ENCODE data around the gene CLEC19A.

Gene CLEC19A

DNA sequence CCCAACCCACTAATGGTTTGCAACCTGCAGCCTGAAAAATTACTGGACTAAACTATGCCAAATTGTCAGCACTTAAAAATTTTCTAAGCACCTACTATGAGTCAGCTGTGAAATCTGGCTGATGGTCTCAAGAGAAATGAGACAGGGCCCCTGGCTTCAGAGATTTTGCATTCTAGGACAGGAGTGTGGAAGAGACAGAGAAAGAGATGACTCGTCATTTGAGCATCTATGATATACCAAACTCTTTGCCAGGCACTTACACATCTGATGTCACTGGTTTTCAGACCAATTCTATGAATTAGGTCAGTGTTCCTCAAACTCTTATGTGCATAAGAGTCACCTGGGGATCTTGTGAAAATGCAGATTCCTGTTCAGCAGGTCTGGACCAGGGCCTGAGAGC lies 44.4 kb downstream of the CLEC19A start:
- no peak overlapping the region for H3K4me3 Mint-ChIP-seq
- H3K36me3 Mint-ChIP-seq (ENCODE audit: low read depth) = no peaks in the 10 kb centered on the region
- no peaks in the 10 kb centered on the region for H3K4me1 Mint-ChIP-seq (ENCODE audit: low read depth)
- no peak overlapping the region for H3K27ac Mint-ChIP-seq
- H3K9me3 Mint-ChIP-seq = peaks cover 3% of the 10 kb centered on the region
- H3K27me3 Mint-ChIP-seq = peaks cover 4% of the 10 kb centered on the region

DNA sequence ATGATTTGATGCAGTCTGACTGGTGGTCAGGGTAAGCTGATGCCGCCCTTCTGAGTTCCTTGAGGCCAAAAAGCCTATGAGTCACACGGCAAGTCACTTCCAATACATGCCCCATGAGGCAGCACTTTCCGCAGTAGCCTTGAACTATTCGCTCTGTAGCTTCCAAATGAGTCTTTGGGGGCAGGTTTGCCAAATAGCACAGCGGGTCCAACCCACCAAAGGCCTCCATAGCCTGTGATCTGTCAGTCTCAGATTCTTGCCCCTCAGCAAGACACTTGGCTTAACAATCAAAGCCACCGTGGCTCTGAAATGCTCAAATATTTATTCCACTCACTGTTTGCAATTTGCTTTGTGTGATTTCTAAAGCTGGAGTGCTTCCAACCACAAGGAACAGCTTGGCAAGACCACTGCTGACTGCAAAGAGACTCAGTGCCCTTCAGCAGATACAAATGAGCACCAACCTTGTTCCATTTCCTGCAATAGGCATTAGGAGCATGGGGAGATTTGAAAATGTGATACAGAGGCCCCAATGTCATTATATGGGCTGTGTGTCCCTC lies 45.4 kb downstream of the CLEC19A start:
- Mint-ChIP-seq H3K4me3 (no peak overlapping the region), H3K9me3 (peaks cover 3% of the 10 kb centered on the region), H3K27me3 (peaks cover 4% of the 10 kb centered on the region), H3K4me1 (ENCODE audit: low read depth) (no peaks in the 10 kb centered on the region), H3K27ac (no peak overlapping the region), H3K36me3 (ENCODE audit: low read depth) (no peaks in the 10 kb centered on the region)

DNA sequence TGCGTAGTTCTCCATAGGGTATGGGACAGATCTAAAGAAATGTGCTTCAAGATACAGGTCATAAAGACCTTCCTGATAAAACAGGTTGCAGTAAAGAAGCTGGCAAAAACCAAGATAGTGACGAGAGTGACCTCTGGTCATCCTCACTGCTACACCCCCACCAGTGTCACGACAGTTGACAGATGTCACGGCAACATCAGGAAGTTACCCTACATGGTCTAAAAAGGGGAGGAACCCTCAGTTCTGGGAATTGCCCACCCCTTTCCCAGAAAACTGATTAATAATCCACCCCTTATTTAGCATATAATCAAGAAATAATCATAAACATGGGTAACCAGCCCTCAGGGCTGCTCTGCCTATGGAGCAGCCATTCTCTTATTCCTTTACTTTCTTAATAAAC lies 46.3 kb downstream of the CLEC19A start:
- no peaks in the 10 kb centered on the region for H3K4me1 Mint-ChIP-seq (ENCODE audit: low read depth)
- peaks cover 6% of the 10 kb centered on the region for H3K9me3 Mint-ChIP-seq
- no peaks in the 10 kb centered on the region for H3K36me3 Mint-ChIP-seq (ENCODE audit: low read depth)
- H3K27me3 Mint-ChIP-seq = no peaks in the 10 kb centered on the region
- no peak overlapping the region for H3K4me3 Mint-ChIP-seq
- H3K27ac Mint-ChIP-seq = no peak overlapping the region

DNA sequence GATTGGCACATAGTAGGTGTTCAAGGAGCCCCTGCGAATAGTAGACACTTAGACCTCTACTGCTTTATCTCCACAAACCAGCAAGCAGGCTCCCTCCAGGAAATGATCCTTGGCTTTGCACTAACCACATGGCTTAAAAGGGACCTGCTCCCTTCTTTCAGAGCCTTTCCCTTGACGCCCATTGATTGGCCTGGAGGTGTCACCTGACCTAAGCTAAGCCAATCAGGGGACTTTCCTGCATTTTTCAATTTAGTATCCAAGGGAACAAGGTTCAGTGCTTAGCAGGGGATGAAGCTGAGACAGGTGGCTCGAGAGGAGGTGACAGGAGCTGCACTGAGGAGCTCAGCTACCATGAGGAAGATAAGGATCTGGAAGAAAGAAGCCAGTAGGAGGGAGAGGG lies 52.8 kb downstream of the CLEC19A start:
- H3K27ac Mint-ChIP-seq = no peak overlapping the region
- peaks cover 3% of the 10 kb centered on the region for H3K9me3 Mint-ChIP-seq

DNA sequence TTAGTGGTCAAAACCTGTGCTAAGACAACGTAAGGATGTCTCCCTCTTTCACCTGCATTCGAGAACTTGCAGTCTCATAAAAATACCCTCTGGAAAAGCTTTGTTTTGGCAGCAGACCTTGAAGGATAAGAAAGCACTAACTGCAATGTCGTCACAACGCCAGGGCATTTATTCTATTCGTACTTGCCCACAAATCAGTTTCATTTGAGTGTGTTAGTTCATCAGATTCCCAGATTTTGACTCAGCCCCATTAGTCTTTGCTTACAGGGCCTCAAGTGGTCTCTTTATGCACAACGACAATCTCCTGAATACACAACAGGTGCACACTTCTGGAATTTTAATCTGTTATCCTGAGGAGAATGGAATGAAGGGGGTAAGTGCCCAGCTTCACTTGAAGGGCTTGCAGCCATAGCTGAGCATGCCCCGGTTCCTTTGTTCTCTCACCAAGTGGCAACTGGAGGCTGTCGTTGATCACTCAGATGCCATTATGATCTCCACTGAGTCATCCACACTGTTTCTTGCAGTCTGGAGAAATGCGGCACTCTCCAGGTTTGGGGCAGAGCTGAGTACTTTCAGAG lies 58.8 kb downstream of the CLEC19A start:
- Mint-ChIP-seq H3K9me3 (no peaks in the 10 kb centered on the region), H3K27ac (no peak overlapping the region), H3K27me3 (peaks cover 16% of the 10 kb centered on the region), H3K4me1 (ENCODE audit: low read depth) (no peaks in the 10 kb centered on the region), H3K36me3 (ENCODE audit: low read depth) (no peaks in the 10 kb centered on the region), H3K4me3 (no peak overlapping the region)

More for the DNA sequence above, 52.8 kb downstream of the CLEC19A start:
- Mint-ChIP-seq H3K27me3 (peaks cover 3% of the 10 kb centered on the region), H3K4me3 (no peak overlapping the region), H3K36me3 (ENCODE audit: low read depth) (no peaks in the 10 kb centered on the region), H3K4me1 (ENCODE audit: low read depth) (no peaks in the 10 kb centered on the region)

DNA sequence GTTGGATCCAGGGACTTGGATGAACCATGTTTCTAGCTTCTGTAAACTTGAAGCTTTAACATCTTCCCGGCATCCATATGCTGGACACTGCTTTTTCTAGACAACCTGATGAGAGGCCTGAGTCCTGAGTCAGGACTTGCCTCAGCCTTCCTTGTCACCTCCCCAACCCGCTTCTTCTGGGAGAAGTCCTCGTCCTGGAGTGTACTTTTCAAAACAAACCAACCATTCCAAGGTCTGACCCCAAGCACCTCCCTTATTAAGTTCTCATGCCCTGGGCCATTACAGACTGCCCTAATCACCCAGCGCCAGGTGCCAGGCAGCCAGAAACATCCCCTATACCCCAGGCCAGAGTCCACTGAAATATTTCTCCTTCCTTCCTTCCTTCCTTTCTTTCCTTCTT lies 59.4 kb downstream of the CLEC19A start:
- Mint-ChIP-seq H3K4me3 (no peak overlapping the region), H3K4me1 (ENCODE audit: low read depth) (no peaks in the 10 kb centered on the region), H3K27ac (no peak overlapping the region), H3K36me3 (ENCODE audit: low read depth) (no peaks in the 10 kb centered on the region), H3K9me3 (no peaks in the 10 kb centered on the region), H3K27me3 (peaks cover 16% of the 10 kb centered on the region)

DNA sequence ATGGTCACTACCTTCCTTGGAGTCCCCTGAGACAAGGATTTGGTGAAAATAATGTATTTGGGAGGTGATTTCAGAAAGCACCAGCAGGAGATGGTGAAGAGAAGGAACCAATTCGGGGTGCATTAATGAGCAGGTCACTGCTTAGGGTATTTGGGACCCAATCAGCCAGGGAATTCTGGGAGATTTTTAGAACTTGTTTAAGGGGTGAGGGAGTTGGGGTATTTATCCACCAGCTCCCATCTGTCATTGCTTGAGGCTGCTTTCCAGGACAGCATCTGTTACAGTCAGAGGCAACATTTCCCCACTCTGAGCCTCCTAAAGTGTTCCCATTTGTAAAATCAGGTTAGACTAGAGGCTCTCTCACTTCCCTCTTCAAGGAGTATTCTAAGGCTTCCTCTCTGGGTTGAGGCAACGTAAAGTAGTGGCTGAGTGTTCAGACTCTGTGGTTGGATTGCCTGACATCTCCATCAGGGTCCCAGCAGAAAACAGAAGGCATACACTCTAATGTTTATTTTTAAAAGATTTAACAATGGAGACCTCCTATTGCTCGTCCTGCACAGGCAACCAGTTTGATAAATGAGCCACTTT lies 60.9 kb downstream of the CLEC19A start:
- H3K27ac Mint-ChIP-seq = no peak overlapping the region
- no peaks in the 10 kb centered on the region for H3K9me3 Mint-ChIP-seq
- no peaks in the 10 kb centered on the region for H3K4me1 Mint-ChIP-seq (ENCODE audit: low read depth)
- peaks cover 19% of the 10 kb centered on the region for H3K27me3 Mint-ChIP-seq
- no peaks in the 10 kb centered on the region for H3K36me3 Mint-ChIP-seq (ENCODE audit: low read depth)
- H3K4me3 Mint-ChIP-seq = no peak overlapping the region

DNA sequence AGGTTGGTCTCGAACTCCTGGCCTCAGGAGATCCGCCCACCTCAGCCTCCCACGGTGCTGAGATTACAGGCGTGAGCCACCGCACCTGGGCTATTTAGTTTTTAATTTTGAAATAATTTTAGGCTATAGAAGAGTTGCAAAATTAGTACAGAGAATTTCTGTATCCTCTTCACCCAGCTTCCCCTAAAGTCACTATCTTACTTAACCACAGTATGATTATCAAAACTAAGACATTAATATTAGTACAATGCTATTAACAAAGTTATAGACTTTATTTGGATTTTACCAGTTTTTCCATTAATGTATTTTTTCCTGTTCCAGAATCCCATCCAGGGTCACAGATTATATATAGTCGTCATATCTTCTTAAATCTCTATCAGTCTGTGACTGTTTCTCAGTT lies 62.6 kb downstream of the CLEC19A start:
- Mint-ChIP-seq H3K27me3 (peaks cover 16% of the 10 kb centered on the region), H3K36me3 (ENCODE audit: low read depth) (no peaks in the 10 kb centered on the region), H3K4me3 (no peak overlapping the region), H3K27ac (no peak overlapping the region), H3K4me1 (ENCODE audit: low read depth) (no peaks in the 10 kb centered on the region), H3K9me3 (no peaks in the 10 kb centered on the region)

DNA sequence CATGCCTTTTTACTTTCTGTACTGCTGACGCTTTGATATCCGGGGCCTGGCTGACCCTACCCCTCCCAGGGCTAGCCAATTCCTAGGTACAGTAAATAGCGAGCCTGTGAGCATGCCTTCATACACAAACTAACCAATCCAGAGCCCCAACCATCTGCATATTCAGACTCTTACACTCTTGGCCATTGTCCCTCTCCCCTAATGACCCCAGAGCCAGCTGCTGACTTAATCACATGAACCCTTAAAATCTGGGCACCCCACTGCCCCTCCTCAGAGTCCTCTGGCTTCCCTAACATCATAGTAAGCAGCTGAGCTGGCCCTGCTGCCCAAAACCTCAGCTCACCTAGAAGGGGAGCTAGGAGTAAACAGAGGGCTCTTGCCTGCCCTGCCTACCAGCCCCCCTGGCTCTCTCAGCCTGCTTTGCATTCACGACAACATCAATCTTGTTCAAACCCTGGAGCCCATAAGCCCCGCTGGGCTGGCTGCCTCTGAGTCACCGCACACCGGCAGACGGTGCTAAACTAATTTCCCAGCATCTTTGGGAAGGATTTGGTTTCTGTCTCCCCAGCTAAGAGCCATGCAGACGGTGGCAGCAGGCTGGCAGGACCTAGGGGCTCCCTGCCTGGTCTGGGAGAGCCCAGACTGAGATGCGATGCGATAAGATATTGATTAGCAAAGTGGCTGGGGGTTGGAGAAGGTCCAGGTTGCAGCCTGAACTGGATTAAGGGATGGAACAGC lies 63.2 kb downstream of the CLEC19A start:
- peaks cover 16% of the 10 kb centered on the region for H3K27me3 Mint-ChIP-seq
- no peak overlapping the region for H3K4me3 Mint-ChIP-seq
- no peaks in the 10 kb centered on the region for H3K4me1 Mint-ChIP-seq (ENCODE audit: low read depth)
- no peaks in the 10 kb centered on the region for H3K36me3 Mint-ChIP-seq (ENCODE audit: low read depth)
- no peaks in the 10 kb centered on the region for H3K9me3 Mint-ChIP-seq
- no peak overlapping the region for H3K27ac Mint-ChIP-seq

DNA sequence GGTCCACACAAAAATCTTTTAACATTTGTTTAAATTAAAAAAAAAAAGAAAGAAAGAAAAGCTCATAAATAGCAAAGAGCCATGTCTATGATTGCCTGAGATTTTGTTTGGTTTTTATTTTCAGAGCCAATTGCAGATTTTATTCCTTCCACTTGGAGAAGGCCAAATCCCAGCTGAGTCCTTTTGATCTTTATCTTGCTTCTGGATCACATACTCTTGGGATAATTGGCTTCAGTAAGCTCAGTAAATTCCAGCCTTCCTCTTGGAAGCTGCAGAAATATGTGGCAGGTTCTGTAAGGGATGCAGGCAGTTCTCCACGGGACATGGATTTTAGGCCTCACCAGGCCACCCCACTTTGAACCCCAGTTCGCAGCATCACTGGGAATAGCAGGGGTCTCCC lies 68.8 kb downstream of the CLEC19A start:
- Mint-ChIP-seq H3K27ac (no peak overlapping the region), H3K4me1 (ENCODE audit: low read depth) (no peaks in the 10 kb centered on the region), H3K9me3 (no peaks in the 10 kb centered on the region), H3K27me3 (peaks cover 3% of the 10 kb centered on the region), H3K4me3 (no peak overlapping the region), H3K36me3 (ENCODE audit: low read depth) (no peaks in the 10 kb centered on the region)

DNA sequence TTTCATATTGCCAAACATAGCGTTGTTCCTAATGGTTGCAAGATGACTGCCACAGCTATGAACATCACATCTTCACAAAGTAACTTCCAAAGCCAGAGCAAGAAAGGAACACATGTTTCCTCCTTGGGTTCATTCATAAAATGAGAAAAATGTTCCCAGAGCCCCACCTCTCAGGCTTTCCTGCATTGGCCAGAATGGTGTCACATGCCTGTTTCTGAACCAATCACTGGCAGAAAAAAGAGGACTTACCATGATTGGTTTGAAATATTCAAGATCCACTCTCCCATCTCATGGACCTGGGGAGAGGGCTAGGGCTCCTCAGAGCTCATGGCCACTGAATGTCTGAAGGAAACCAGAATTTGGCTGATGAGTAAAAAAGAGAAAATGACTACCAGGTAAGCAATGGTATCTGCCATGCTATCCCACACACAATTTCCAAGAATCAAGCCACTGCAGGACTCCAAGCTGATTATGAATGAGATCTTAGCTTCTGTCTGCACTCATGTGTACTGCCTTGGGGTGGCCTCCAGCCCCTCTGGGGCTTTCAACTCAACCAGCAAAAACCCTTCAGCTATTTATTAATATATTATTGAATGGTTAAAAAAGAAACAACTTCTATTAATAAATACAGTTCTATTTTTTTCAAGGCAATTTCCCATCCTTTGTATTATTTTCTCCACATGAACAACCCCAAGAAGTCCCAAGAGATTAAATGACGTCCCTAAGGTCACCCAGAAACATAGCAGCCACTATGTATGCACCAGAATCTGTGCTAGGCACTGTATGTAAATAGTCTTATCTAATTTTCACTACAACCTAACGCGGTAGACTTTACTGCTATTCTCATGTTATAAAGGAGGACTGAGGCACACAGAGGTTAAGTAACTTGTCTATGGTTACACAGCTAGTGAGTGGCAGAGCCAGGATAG lies 70.8 kb downstream of the CLEC19A start:
- H3K4me1 Mint-ChIP-seq (ENCODE audit: low read depth) = no peaks in the 10 kb centered on the region
- no peaks in the 10 kb centered on the region for H3K36me3 Mint-ChIP-seq (ENCODE audit: low read depth)
- no peak overlapping the region for H3K27ac Mint-ChIP-seq
- H3K27me3 Mint-ChIP-seq = peaks cover under 1% of the 10 kb centered on the region
- no peaks in the 10 kb centered on the region for H3K9me3 Mint-ChIP-seq
- no peak overlapping the region for H3K4me3 Mint-ChIP-seq

DNA sequence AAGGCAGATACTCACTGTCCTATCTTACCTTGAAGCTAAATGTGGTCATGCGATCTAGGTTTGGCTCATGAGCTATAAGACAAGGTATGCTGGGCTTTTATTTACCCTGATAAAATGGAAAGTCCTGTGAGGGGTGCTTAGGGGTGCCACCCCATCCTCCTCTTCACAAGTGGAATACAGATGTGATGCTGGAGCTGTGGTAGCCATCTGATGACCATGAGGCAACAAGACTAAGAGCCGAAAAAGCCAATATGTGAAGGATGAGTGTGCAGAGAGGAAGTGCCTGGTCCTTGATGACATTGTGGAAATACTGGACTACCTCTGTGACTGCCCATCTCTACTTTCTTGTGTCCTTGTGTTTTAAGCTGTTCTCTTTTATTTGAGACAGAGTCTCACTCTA lies 74.0 kb downstream of the CLEC19A start:
- Mint-ChIP-seq H3K27me3 (no peaks in the 10 kb centered on the region), H3K27ac (no peak overlapping the region), H3K36me3 (ENCODE audit: low read depth) (no peaks in the 10 kb centered on the region), H3K4me1 (ENCODE audit: low read depth) (no peaks in the 10 kb centered on the region), H3K4me3 (no peak overlapping the region), H3K9me3 (no peaks in the 10 kb centered on the region)

All from stimulated activated naive CD8-positive, alpha-beta T cell treated with anti-CD3 and anti-CD28 coated beads, Interleukin-15, Interleukin-2, amounts not matched to agents 100 ng/mL and 50 ng/mL, for 24 hours (primary cell).